Stimulated activated naive B cell treated with anti-CD40 and anti-IgM and Interleukin-4, amounts not matched to agents 10 μg/mL and 1 μg/mL and 100 μg/mL, for 72 hours (primary cell): ENCODE data around the gene LRRC41.
A peak's percentile ranks its signal among the peaks of the same experiment; 100 is the strongest.
"Not testable (repeated sequence)": the region's sequence is repeated elsewhere in the genome, so short reads cannot be mapped to it uniquely, and the experiment has no call there.

Experiments
- ATAC-seq, 2 donors: fragments of 150-1000 bp; cut with Tn5 transposase; replicated peaks; 2 replicates each; pipeline ENCODE4 v1.10.0; 2021; ENCODE audit warnings: moderate library complexity in 1 of 2
- DNase-seq: peaks from one replicate; pipeline ENCODE4 v3.0.0; 2021
- H3K27ac Mint-ChIP-seq: one replicate; pipeline ENCODE4 v1.8.0; 2022; ENCODE audit warnings: mild to moderate bottlenecking, mixed read lengths
- H3K27me3 Mint-ChIP-seq, 2 donors: one replicate each; pipeline ENCODE4 v1.8.0; 2022; ENCODE audit warnings: mixed read lengths in 2 of 2
- H3K36me3 Mint-ChIP-seq, 2 donors: one replicate each; pipeline ENCODE4 v1.8.0; 2022; ENCODE audit warnings: mixed read lengths in 2 of 2, mild to moderate bottlenecking in 1 of 2
- H3K4me1 Mint-ChIP-seq, 2 donors: one replicate each; pipeline ENCODE4 v1.8.0; 2022; ENCODE audit warnings: mixed read lengths in 2 of 2, mild to moderate bottlenecking in 1 of 2
- H3K4me3 Mint-ChIP-seq, 2 donors: one replicate each; pipeline ENCODE4 v1.8.0; 2022; ENCODE audit warnings: mild to moderate bottlenecking in 2 of 2, mixed read lengths in 2 of 2, moderate library complexity in 1 of 2
- H3K9me3 Mint-ChIP-seq, 2 donors: one replicate each; pipeline ENCODE4 v1.8.0; 2022; ENCODE audit warnings: mixed read lengths in 2 of 2, mild to moderate bottlenecking in 1 of 2

LRRC41 gene

DNA sequence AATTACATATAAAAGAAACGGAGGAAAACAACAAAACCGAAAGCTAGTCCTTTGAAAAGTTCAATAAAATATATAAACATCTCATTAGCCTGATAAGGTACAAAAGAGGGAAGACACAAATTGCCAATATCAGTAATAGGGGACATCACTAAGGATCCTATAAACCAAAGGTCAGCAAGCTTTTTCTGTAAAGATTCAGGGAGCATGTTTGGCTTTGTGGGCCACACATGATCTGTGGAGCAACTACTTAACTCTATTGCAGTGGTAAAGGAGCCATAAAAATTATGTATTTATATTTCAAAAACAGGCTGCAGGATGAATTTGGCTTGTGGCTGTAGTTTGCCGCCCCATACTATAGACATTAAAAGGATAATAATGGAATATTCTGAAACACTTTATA is 31.7 kb upstream of the LRRC41 start:
- H3K4me1 Mint-ChIP-seq, result peaks cover 19 to 56% of the 10 kb centered on the region in 2 donors
- H3K27me3 Mint-ChIP-seq, result no peaks in the 10 kb centered on the region
- ATAC-seq (no peak), DNase-seq (no peak)
- peaks cover 18 to 20% of the 10 kb centered on the region in 2 donors for H3K36me3 Mint-ChIP-seq
- no peak overlapping the region for H3K4me3 Mint-ChIP-seq
- H3K27ac Mint-ChIP-seq, result no peak overlapping the region
- H3K9me3 Mint-ChIP-seq, result peaks cover 0 to 6% of the 10 kb centered on the region in 2 donors

DNA sequence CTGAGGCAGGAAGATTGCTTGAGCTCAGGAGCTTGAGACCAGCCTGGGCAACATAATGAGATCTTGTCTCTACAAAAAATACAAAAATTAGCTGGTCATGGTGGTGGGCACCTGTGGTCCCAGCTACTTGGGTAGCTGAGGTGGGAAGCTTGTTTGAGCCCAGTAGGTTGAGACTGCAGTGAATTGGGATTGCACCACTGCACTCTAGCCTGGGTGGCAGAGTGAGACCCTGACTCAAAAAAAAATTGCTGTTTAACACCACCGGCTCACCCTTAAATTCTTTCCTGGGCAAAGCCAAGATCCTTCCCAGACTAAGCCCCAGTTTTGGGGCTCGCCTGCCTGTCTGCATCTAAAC is 30.6 kb upstream of the LRRC41 start:
- DNase-seq (no peak), ATAC-seq (no peak)
- Mint-ChIP-seq H3K9me3 (peaks cover 0 to 6% of the 10 kb centered on the region in 2 donors), H3K27ac (peak overlapping the region; percentile 88), H3K4me3 (no peak overlapping the region), H3K27me3 (no peaks in the 10 kb centered on the region), H3K36me3 (peaks cover 25% of the 10 kb centered on the region in 2 donors), H3K4me1 (peaks cover 17 to 57% of the 10 kb centered on the region in 2 donors)

DNA sequence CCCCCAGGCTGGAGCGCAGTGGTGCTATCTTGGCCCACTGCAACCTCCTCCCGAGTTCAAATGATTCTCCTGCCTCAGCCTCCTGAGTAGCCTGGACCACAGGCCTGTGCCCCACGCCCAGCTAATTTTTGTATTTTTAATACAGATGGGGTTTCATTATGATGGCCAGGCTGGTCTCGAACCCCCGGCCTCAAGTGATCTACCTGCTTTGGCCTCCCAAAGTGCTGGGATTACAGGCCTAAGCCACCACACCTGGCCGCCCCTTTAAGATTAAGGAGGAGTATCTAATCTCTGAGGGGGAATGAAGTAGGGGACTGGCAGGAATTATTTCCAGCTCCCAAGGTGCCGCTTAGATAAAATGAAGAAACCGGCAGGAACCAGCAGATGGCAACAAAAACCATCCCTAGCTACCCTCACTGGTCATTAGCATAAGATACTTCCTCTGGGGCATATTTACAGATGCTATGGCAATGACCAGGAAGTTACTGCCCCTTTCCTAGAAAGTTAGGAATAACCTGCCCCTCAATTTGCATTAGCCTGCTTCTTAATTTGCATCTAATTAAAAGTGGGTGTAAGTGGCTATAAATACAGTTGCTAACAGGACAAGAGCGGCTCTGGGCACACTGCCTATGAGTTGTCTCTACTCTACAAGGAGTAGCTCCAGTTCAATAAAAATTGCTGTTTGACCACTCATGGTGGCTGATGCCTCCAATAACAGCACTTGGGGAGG is 30.0 kb upstream of the LRRC41 start:
- peak overlapping the region; percentile 88 for H3K27ac Mint-ChIP-seq
- peak; percentile 79 to 80 for ATAC-seq
- H3K4me3 Mint-ChIP-seq, result peak overlapping the region in 1 of 2 donors; percentile 11
- H3K36me3 Mint-ChIP-seq, result peaks cover 26 to 27% of the 10 kb centered on the region in 2 donors
- H3K27me3 Mint-ChIP-seq, result no peaks in the 10 kb centered on the region
- peaks cover 0 to 4% of the 10 kb centered on the region in 2 donors for H3K9me3 Mint-ChIP-seq
- peak; percentile 63 for DNase-seq
- peaks cover 15 to 54% of the 10 kb centered on the region in 2 donors for H3K4me1 Mint-ChIP-seq

DNA sequence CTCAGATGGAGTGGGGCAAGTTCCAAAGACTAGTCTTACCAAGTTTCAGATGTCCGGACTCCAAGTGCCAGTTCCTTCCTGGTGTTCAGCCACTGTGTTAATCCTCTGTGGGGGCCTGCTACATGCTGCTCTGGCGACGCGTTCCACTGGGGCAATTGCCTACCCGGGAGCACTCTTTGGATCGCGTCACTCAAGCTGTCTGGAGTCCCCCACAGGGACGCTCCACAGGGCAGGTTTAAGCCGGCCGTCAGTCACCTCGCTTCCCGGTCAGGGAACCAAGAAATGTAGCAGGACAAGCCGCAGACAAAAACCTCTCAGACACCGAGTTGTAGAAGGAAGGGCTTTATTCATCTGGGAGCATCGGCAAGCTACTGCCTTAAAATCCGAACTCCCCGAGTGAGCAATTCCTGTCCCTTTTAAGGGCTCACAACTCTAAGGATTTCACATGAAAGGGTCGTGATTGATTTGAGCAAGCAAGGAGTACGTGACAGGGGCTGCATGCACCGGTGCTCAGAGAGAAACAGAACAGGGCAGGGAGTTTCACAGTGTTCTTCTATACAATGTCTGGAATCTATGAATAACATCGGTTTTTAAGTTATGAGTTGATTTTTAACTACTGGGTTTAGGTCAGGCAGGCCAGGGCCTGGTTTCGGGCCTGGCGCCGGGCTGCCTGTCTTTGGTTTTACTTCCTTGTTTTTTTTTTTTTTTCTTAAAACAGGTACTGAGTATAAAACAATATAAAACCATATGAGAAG is 28.5 kb upstream of the LRRC41 start:
- H3K27me3 Mint-ChIP-seq, H3K9me3 Mint-ChIP-seq: not testable (repeated sequence)
- ATAC-seq (peak; percentile 37 to 39), DNase-seq (peak; percentile 76)
- peaks cover 15 to 64% of the 10 kb centered on the region in 2 donors for H3K4me1 Mint-ChIP-seq
- H3K36me3 Mint-ChIP-seq, result peaks cover 29 to 33% of the 10 kb centered on the region in 2 donors
- H3K4me3 Mint-ChIP-seq, result peak overlapping the region; percentile 90 to 91
- peak overlapping the region; percentile 97 for H3K27ac Mint-ChIP-seq

DNA sequence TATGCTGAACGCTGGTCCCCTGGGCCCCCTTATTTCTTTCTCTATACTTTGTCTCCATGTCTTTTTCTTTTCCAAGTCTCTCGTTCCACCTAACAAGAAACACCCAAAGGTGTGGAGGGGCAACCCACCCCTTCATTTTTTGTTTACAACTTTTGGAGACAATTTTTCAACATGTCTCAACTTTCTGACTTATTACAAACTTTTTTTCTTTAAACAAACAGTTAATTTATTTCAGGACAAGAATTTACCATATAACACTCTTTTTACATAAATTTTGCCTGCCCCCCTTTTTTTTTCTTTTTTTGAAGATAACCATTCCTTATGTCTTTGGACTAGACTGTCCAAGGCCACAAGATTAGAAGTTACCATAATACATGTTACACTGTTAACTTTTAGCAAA is 27.0 kb upstream of the LRRC41 start:
- H3K27me3 Mint-ChIP-seq, ATAC-seq, H3K9me3 Mint-ChIP-seq, DNase-seq: not testable (repeated sequence)
- Mint-ChIP-seq H3K4me3 (peak overlapping the region; percentile 90 to 91), H3K27ac (peak overlapping the region; percentile 97), H3K36me3 (peaks cover 30 to 37% of the 10 kb centered on the region in 2 donors), H3K4me1 (peaks cover 17 to 75% of the 10 kb centered on the region in 2 donors)

DNA sequence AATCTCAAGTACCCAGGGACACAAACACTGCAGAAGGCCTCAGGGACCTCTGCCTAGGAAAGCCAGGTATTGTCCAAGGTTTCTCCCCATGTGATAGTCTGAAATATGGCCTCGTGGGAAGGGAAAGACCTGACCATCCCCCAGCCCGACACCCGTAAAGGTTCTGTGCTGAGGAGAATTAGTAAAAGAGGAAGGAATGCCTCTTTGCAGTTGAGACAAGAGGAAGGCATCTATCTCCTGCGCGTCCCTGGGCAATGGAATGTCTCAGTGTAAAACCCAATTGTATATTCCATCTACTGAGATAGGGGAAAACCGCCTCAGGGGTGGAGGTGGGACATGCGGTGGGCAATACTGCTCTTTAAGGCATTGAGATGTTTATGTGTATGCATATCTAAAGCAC is 26.4 kb upstream of the LRRC41 start:
- H3K27me3 Mint-ChIP-seq, H3K9me3 Mint-ChIP-seq, ATAC-seq, DNase-seq: not testable (repeated sequence)
- peak overlapping the region; percentile 90 to 91 for H3K4me3 Mint-ChIP-seq
- peak overlapping the region; percentile 31 for H3K27ac Mint-ChIP-seq
- peaks cover 34 to 43% of the 10 kb centered on the region in 2 donors for H3K36me3 Mint-ChIP-seq
- peaks cover 21 to 81% of the 10 kb centered on the region in 2 donors for H3K4me1 Mint-ChIP-seq

DNA sequence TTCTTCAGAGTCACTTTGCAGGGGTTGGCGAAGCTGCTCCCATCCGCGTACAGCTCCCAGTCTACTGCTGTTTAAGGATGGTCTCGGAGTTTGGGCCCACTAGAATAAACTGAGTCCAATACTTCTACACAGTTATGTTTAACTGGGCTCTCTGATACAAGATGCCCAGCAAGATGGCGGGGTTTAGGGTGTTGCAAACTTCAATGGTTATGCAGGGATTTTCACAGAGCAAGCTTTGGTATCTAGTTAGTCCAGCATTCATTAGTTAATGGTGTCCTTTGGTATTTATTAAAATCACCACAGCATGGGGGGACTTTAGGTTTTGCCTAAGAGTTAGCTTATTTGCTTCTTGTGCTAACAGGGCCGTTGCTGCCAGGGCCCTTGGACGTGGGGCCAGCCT is 24.8 kb upstream of the LRRC41 start:
- Mint-ChIP-seq H3K4me3 (peak overlapping the region in 1 of 2 donors; percentile 44), H3K4me1 (peaks cover 19 to 79% of the 10 kb centered on the region in 2 donors), H3K36me3 (peaks cover 38 to 51% of the 10 kb centered on the region in 2 donors)
- DNase-seq, H3K9me3 Mint-ChIP-seq, H3K27me3 Mint-ChIP-seq, H3K27ac Mint-ChIP-seq, ATAC-seq: not testable (repeated sequence)

DNA sequence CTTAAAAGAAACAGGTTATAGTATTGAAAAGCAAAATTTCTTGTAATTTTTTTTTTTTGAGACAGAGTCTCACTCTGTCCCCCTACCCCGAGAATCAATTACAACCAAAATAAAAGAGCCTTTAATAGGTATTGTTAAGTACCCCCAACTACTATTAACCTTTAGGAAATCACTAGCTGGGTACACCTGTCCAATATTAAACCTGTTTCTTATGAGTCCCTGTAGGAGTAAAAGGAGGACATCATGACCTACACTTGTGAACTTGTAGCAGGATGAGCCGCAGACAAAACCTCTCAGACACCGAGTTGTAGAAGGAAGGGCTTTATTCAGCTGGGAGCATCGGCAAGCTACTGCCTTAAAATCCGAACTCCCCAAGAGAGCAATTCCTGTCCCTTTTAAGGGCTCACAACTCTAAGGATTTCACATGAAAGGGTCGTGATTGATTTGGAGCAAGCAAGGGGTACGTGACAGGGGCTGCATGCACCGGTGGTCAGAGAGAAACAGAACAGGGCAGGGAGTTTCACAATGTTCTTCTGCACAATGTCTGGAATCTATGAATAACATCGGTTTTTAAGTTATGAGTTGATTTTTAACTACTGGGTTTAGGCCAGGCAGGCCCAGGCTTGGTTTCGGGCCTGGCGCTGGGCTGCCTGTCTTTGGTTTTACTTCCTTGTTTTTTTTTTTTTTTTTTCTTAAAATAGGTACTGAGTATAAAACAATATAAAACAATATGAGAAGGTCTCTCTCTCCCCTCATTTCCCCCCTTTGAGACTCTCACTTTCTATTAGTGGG is 22.1 kb upstream of the LRRC41 start:
- H3K4me3 Mint-ChIP-seq, result peak overlapping the region; percentile 63 to 69
- peak overlapping the region; percentile 96 for H3K27ac Mint-ChIP-seq
- peaks cover 21 to 71% of the 10 kb centered on the region in 2 donors for H3K4me1 Mint-ChIP-seq
- not testable (repeated sequence) for H3K27me3 Mint-ChIP-seq, H3K9me3 Mint-ChIP-seq
- peaks cover 33 to 54% of the 10 kb centered on the region in 2 donors for H3K36me3 Mint-ChIP-seq
- DNase-seq (peak; percentile 69), ATAC-seq (peak; percentile 63 to 64)

DNA sequence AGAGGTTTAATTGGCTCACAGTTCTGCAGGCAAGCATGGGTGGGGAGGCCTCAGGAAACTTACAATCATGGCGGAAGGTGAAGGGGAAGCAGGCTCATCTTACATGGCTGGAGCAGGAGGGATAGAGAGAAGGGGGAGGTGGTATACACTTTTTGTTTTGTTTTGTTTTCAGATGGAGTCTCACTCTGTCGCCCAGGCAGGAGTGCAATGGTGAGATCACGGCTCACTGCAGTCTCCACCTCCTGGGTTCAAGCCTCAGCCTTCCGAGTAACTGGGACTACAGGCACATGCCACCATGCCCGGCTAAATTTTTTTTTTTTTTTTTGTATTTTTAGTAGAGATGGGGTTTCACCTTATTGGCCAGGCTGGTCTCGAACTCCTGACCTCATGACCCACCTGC is 18.8 kb upstream of the LRRC41 start:
- Mint-ChIP-seq H3K27ac (peak overlapping the region; percentile 86), H3K36me3 (peaks cover 33 to 47% of the 10 kb centered on the region in 2 donors), H3K4me3 (peak overlapping the region in 1 of 2 donors; percentile 21), H3K4me1 (peaks cover 23 to 60% of the 10 kb centered on the region in 2 donors)
- DNase-seq, H3K27me3 Mint-ChIP-seq, ATAC-seq, H3K9me3 Mint-ChIP-seq: not testable (repeated sequence)

DNA sequence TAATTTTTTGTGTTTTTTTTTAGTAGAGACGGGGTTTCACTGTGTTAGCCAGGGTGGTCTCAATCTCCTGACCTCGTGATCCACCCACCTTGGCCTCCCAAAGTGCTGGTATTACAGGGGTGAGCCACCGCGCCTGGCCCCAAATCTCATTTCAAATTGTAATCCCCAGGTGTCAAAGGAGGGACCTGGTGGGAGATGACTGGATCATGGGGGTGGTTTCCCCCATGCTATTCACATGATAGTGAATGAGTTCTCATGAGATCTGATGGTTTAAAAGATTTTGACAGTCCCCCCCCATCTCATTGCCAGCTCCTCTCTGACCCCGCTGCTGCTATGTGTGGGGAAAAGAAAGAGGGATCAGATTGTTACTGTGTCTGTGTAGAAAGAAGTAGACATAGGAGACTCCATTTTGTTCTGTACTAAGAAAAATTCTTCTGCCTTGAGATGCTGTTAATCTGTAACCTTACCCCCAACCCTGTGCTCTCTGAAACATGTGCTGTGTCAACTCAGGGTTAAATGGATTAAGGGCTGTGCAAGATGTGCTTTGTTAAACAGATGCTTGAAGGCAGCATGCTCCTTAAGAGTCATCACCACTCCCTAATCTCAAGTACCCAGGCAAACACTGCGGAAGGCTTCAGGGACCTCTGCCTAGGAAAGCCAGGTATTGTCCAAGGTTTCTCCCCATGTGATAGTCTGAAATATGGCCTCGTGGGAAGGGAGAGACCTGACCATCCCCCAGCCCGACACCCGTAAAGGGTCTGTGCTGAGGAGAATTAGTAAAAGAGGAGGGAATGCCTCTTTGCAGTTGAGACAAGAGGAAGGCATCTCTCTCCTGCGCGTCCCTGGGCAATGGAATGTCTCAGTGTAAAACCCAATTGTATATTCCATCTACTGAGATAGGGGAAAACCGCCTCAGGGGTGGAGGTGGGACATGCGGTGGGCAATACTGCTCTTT is 16.8 kb upstream of the LRRC41 start:
- Mint-ChIP-seq H3K4me1 (peaks cover 22 to 53% of the 10 kb centered on the region in 2 donors), H3K27ac (peak overlapping the region; percentile 48), H3K36me3 (peaks cover 33 to 48% of the 10 kb centered on the region in 2 donors)
- not testable (repeated sequence) for ATAC-seq, H3K27me3 Mint-ChIP-seq, H3K9me3 Mint-ChIP-seq, DNase-seq, H3K4me3 Mint-ChIP-seq

DNA sequence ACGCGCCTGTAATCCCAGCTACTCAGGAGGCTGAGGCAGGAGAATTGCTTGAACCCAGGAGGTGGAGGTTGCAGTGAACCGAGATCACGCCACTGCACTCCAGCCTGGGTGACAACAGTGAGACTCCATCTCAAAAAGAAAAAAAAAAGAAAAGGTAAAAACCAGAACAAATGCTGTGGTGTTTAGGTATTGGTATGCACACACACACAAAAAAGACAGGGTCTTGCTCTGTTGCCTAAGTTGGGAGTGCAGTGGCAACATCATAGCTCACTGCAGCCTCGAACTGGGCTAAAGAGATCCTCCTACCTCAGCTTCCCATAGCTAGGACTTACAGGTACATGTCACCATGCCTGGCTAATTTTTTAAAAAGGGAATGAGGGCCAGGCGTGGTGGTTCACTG is 15.9 kb upstream of the LRRC41 start:
- not testable (repeated sequence) for ATAC-seq, H3K27me3 Mint-ChIP-seq, DNase-seq, H3K4me3 Mint-ChIP-seq, H3K9me3 Mint-ChIP-seq, H3K27ac Mint-ChIP-seq
- Mint-ChIP-seq H3K36me3 (peaks cover 37 to 48% of the 10 kb centered on the region in 2 donors), H3K4me1 (peaks cover 22 to 45% of the 10 kb centered on the region in 2 donors)

DNA sequence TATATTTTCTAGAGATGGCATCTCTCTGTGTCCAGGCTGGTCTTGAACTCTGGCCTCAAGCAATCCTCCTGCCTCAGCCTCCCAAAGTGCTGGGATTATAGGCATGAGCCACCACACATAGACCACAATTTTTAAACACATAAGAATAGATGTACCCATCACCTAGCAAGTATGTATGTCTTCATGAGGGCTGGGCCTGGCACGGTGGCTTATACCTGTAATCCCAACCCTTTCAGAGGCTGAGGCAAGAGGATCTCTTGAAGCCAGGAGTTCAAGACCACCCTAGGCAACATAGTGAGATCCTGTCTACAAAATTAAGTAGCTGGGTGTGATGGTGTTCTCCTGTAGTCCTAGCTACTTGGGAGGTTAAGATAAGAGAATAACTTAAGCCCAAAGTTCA is 13.9 kb upstream of the LRRC41 start:
- peaks cover 20 to 35% of the 10 kb centered on the region in 2 donors for H3K4me1 Mint-ChIP-seq
- no peaks in the 10 kb centered on the region for H3K27me3 Mint-ChIP-seq
- no peak for DNase-seq
- no peak overlapping the region for H3K4me3 Mint-ChIP-seq
- H3K9me3 Mint-ChIP-seq, result no peaks in the 10 kb centered on the region
- no peak for ATAC-seq
- H3K36me3 Mint-ChIP-seq, result peaks cover 45 to 51% of the 10 kb centered on the region in 2 donors
- peak overlapping the region; percentile 9 for H3K27ac Mint-ChIP-seq

DNA sequence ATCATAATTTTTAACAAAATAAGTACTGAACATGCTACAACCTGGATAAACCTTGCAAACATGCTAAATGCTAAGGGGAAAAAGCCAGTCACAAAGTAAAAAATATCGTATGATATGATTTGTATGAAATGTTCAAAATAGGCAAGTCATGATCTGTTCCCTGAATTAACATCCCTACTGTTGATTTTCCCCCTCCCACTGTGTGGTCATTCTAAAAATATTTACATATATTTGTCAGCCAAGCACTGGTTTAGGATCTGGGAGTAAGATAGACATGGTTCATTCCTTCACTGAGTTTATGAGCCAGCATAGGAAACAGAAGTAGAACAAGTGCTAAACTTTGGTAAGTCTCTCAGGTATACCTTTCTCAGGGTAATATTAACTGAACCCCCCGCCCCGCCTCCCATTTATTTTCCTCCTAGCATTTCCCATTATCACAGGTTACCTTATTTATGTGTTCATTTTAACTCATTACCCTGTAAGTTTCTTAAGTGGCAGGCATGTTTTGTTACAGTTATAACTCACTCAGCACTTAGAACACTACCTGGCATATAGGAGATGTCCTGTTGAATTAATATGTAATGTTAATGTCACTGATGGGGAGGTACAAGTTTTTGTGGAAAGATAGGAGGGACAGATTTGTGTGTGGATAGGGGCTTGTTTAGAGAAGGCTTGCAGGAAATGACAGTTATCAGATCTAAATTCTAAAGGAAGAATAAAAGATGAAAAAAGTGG is 12.4 kb upstream of the LRRC41 start:
- no peaks in the 10 kb centered on the region for H3K9me3 Mint-ChIP-seq
- H3K27ac Mint-ChIP-seq, result peak overlapping the region; percentile 2
- H3K4me3 Mint-ChIP-seq, result no peak overlapping the region

More for the DNA sequence above, 12.4 kb upstream of the LRRC41 start:
- H3K4me1 Mint-ChIP-seq, result peaks cover 10 to 21% of the 10 kb centered on the region in 2 donors
- ATAC-seq (peak; percentile 72 to 82), DNase-seq (no peak)
- H3K27me3 Mint-ChIP-seq, result no peaks in the 10 kb centered on the region
- peaks cover 39 to 47% of the 10 kb centered on the region in 2 donors for H3K36me3 Mint-ChIP-seq
